ENCODE data around the gene FBXO3. TPM values are rescaled to one million over a fixed set of nuclear protein-coding genes. Genes with fewer than 3 reads are reported as not detected.

The FBXO3 gene
- total RNA-seq, 1 donor from 2014 or later: 30.6 TPM

DNA sequence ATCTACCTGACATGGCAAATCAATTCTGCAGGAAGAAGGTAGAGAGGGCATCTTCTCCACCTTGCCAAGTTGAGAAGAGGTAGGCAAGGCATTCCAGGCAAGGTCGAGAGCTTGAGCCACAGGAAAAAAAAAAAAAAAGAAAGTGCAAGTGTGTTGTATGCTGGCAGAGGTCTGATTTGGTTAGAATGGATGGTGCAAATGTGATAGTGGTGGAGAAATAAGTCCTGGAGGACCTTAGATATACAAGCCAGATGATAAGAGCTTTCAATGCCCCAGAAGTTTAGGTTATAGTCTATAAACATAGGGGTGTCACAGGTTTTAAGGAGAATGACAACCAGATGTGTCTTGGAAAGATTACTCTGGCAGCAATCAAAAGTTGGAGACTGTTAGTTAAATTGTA is 1.4 kb downstream of the FBXO3 start:
- DNase-seq (ENCODE audit: low read depth in 2 of 2): no peak

DNA sequence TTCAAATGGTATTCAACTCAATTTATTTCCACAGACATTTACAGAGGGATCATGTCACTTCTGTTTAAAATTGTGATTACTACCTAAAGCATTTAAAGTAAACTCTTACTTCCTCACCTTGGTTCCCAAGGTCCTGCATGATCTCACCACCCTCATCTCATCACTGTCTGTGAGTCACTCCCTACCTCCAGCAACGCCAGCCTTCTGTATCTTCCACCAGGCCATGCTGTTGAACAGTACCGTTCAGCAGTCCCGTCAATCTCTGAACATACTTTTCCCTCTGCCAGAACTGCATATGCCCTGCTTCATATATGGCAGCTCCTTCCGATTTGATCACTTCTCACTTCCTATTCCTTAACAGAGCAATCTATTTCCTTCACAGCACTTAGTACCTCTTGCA is 2.0 kb downstream of the FBXO3 start:
- no peak for DNase-seq (ENCODE audit: low read depth in 2 of 2)

DNA sequence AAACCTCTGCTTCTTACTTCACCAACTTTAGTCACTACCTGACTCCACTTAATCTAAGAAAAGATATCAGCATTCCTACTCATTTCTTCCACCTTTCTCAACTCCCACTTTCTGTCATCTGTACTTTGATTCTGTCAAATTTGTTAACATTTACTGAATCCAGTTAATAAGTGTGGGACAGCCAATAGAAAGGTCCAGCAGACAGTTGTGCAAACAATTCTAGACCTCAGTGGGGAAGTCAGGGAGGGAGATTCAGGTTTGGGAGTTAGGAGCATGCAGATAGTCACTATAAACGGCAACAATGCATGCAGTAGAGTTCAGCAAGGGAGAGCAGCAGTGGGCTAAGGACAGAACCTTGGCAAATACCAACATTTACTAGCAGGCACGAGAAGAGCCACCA is 4.1 kb downstream of the FBXO3 start:
- no peak for DNase-seq (ENCODE audit: low read depth in 2 of 2)

DNA sequence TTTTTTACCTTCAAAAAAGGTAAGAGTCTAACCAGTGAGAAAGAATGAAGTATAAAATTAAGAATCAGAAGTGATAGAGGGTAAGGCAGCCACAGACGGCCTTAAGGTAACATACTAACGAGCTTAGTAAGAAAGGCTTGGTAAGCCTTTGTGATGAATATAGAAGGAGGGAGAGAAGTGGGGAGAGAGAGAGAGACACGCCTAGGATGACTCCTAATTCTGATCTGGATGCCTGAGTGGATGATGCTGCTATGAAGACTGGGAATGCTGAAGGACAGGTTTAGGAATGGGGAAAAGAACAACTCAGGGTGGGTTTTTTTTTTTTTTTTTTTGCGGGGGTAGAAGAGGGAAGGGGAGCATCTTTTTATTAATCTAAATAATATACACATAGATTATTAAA is 4.8 kb downstream of the FBXO3 start:
- DNase-seq (ENCODE audit: low read depth in 2 of 2): no peak

DNA sequence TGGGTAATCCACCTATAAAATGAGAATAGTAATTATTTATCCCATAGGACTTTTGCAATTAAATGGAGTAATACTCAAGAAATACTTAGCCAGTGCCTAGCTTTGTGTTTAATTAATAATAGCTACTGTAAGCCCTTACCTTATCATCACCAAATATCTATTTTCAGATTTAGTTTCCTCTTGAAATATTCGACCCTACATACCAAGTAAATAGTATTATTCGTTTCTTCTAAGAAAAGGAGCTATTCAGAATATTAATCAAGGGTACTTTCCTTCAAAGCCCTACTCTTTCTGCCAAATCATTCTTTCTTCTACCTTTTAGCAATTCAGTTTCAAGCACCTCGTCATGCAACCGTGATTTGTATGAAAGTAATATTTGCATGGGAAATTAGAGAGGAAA is 6.7 kb downstream of the FBXO3 start:
- DNase-seq (ENCODE audit: low read depth in 2 of 2): no peak

DNA sequence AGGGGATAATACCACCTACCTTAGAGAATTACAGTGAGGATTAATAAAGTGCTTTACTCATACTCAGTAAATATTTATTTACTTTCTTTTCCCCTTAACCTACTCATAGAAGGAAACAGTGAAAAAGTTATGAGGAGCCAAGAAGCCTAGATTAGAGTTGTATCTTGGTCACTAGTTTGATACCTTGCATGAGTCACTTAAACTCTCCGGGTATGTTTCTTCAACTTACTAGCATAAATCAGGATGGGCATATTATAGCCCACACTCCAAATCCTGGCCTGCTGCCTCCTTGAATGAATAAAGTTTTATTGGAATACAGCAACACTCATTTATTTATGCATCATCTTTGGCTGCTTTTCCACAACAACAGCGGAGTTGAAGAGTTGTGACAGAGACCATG is 8.2 kb downstream of the FBXO3 start:
- no peak for DNase-seq (ENCODE audit: low read depth in 2 of 2)

GRCh38 chr11:33761471-33761870 is 12.8 kb downstream of the FBXO3 start:
- no peak for DNase-seq (ENCODE audit: low read depth in 2 of 2)

DNA sequence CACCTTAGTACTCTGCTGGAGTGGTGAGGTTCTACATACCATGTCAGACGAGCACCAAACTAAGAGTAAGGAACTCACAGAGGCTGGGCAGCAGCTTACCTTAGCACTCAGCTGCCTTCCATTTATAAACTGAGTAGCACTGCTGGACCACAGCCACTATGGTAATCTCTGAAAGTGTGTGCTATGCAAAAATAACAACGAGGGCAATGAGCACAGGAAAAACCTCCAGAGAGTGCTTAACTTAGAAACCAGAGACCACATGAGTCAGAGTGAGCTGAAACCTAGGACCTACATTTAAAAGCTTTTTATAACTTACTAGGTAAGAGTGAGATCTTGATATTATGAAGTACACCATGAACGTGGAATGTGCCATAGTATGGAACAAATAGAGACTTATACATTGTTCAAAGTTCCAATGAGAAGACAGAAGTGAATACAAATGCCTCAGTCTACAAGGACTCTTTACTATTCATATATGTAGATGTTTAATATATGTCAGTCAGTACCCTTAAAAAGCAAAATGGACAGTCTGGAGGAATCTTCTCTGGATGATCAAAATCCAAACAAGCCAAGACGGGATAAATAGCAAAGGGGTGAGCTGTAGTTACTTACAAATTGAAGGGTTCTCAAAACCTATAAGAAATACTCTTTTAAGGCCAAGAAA is 20.9 kb downstream of the FBXO3 start:
- peak in 1 of 2 donors; percentile 66 for DNase-seq (ENCODE audit: low read depth in 2 of 2)

DNA sequence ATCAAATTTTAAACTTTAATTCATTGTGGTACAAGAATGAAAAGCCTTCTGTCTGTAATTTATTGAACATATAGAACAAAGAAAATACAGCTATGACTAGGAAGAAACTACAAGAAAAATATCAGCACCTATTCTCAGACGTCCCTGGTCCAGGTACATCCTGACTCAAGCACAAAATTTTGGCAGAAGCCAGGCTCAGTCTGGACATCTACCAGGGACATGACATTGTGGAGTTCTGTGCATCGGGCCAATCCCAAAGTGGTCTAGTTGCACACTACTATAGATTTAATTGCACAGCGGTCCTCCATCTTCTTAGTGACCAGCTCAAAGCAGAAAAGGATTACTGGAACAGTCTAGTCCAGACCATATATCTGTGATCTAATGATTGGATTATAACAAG is 22.4 kb downstream of the FBXO3 start:
- no peak for DNase-seq (ENCODE audit: low read depth in 2 of 2)

DNA sequence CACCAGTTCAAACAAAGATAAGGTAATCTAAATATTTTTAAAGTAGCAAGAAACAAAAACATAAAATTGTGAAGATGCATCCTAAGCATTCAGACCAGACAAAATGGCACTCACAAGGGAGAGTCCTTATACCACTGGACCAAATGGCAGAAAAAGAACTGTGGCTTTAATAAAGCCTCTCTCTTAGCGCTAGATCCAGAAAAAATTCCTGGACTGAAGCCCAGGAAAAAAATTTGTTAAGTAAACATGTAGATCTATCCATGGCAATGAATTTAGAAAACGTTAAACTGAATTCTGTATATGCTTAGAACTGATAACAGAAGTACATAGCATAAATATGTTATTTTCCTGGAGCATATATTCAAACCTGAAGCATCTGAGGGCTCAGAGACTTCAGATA is 26.3 kb downstream of the FBXO3 start:
- DNase-seq (ENCODE audit: low read depth in 2 of 2): peak in 1 of 2 donors; percentile 61

DNA sequence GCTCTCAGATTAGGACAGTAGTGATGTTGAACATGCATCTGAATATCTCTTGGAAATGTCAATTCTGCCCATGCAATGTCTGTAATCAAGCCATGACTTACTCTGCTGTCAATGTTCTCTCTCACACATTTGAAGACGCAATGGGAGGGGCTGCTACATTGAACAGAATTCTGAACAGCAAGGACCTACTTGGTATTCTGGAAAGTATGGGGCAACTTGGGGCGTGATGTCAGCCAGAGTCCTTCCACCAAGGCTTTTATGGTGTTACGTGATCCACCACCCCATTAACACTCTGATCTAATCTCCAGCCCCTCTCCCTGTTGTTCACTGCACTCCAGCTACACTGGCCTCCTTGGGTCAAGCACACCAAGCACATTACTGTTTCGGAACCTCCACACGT is 31.0 kb downstream of the FBXO3 start:
- DNase-seq (ENCODE audit: low read depth in 2 of 2): no peak

GRCh38 chr11:33742249-33742851 is 32.0 kb downstream of the FBXO3 start:
- peak in 1 of 2 donors; percentile 54 for DNase-seq (ENCODE audit: low read depth in 2 of 2)

- no peak for DNase-seq (ENCODE audit: low read depth in 2 of 2)
Observed at GRCh38 chr11:33741806-33742205, 32.5 kb downstream of the FBXO3 start.

DNA sequence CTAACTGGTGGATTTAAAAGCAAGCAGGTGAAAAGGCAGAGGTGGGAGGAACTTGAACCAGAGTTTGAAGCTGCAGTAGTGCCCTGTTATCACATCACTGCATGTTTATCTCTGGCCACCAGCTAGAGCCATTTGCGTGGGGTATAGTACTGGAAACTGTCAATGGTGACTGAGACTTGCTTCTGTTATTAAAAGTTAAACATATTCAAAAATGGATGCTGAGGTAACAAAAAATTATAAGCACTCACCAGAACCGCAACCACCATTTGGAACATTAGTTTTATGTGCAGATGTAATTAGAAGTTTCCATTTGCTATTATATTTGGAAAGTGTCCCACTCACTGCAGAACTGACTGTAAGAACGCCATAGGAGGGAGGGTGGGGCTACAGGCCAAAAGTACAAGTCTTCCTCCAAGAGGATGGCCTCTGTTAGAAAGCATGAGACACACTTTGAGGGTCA is 36.9 kb downstream of the FBXO3 start:
- DNase-seq (ENCODE audit: low read depth in 2 of 2): peak in 1 of 2 donors; percentile 23

DNA sequence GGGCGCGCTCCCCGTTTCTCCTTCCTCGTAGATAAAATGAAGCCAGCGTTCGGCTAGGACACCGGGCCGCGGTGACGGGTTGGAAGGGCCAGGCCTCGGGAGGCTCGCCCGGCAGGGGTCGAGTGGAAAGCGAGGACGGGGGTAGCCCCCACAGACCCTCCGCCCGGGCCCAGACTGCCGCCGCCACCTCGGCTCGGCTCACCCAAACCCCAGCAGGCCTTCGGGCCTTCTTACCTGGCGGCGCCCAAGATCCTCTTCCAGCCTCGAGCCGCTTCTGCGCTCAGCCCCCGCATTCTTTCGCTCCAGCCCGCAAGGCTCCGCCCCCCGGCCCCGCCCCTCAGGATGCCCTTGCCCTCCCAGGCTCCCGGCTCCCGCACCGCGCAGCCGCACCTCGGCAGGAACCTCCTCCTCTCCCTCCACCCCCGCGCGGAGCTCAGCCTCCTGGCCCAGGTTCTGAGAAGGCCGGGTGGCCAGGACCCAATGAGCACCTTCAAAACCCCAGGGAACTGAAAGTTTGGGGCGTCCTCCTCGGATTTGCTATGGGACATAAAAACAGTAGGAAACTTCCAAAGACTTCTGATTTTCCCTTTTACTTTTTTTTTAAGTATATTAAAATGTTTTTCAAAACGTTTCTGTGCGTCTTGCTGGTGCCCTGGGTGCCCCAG is 38.0 kb downstream of the FBXO3 start, which contains the start of gene CD59:
Gene CD59 (minus strand): TSS at position 276 of the 665 bp plus-strand sequence. CDS start 13,978 bp downstream, outside the sequence.
- DNase-seq (ENCODE audit: low read depth in 2 of 2): peak; percentile 78 to 94

DNA sequence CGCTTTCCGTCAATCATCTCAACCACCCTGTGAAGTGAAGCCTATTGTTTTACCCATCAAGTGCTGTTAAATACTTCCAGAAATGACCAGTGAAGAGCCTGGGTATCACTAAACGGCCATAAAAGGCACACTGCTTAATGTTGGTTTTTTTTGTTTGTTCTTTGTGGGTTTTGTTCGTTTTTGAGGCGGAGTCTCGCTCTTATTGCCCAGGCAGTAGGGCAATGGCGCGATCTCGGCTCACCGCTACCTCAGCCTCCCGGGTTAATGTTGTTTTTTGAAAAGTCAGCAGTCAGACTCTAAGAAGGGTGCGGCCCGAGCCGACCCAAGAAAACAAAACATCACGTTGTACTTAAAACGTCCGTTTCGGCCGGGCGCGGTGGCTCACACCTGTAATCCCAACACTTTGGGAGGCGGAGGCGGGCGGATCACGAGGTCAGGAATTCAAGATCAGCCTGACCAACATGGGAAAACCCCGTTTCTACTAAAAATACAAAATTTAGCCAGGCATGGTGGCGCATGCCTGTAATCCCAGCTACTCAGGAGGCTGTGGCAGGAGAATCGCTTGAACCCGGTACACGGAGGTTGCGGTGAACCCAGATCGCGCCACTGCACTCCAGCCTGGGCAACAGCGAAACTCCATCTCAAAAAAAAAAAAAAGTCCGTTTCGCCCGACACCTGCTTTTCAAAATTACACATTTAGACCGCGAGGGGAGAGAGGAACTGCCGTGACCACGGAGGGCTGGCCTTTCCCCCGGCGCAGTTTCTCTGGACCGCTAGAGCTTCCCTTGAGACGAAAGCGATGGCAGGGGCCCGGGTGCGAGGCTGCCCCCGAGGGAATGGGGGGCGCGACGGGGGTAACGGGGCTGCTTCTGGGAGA is 38.8 kb downstream of the FBXO3 start:
- DNase-seq (ENCODE audit: low read depth in 2 of 2): peak in 1 of 2 donors; percentile 40

DNA sequence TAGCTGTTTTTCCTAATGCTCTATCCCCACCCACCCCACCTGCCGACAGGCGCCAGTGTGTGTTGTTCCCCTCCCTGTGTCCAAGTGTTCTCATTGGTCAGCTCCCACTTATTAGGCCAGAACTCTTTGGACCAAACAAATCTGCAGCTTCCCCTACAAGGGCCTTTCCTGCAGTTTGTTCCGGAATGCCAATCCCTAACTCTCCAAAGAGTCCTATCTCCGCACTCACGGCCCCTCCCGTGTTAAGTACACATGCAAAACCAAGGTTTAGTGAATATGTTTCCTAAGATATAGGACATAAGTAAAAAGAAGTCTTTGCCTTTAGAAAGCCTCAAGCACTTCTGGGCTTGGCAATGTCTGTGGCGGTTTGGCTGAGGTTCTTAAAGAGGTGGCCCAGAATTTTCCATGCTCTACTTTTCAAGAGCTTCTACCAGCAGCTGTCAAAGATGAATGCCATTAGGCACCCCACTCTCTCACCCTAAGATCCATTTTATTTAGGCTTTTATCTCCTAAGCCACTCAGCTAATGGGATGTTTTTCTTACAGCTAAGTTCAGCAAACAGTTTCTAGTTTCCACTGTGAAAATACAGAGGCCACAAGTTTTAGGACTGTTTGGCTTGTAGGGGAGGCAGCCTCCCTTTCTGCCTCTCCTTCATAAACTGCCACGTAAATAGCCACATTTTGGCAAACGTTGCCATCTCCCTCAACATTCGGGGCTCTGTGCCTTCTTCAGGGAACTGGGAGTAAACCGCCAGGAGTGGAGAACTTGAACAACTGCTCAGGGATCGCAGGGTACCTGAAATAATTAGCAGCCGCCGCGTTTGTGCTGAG is 39.7 kb downstream of the FBXO3 start:
- DNase-seq (ENCODE audit: low read depth in 2 of 2): peak; percentile 85

GRCh38 chr11:33733980-33734379 is 40.3 kb downstream of the FBXO3 start:
- DNase-seq (ENCODE audit: low read depth in 2 of 2): peak; percentile 92 to 96

DNA sequence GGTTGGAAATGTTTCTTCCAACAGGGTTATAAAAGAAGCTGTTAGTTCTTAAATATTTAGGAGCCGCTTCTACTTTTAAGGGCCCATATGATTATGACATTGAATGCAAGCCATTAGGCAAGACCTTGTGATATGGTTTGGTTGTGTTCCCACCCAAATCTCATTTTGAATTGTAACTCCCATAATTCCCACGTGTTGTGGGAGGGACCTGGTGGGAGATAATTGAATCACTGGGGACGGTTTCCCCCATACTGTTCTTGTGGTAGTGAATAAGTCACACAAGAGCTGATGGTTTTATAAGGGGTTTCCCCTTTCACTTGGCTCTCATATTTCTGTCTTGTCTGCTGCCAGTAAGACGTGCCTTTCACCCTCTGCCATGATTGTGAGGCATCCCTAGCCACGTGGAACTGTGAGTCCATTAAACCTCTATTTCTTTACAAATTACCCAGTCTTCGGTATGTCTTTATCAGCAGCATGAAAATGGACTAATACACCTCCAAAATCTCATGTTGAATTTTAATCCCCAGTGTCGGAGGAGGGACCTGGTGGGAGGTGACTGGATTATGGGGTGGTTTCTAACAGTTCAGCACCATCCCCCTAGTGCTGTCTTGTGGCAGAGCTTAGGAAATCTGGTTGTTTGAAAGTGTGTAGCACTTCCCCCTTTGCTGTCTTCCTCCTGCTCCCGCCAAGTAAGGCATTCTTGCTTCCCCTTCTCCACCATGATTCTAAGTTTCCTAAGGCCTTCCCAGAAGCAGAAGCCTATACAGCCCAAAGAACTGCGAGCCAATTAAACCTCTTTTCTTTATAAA is 42.4 kb downstream of the FBXO3 start:
- no peak for DNase-seq (ENCODE audit: low read depth in 2 of 2)

DNA sequence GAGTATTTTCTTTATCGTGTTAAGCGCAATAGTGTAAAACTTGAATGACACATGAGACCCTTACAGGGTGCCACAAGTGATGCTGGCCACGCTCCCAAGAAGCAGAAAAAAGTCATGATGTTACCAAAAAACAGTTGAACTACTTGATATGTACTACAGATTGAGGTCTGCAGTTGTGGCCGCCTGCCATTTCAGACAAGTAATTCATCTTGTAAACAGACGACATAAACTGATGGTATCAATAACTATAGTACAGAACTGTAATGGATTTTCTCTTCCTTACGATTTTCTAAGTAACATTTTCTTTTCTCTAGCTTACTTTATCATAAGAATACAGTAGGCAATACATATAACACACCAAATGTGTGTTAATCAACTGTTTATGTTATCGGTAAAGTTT is 43.6 kb downstream of the FBXO3 start:
- DNase-seq (ENCODE audit: low read depth in 2 of 2): no peak

Data from dermis microvascular lymphatic vessel endothelial cell (primary cell).